Activated CD8-positive, alpha-beta memory T cell treated with anti-CD3 and anti-CD28 coated beads, Interleukin-2, amount 50 U/mL, for 1 hour (primary cell): ENCODE measurements around the gene ZNF101.

Source experiments
- DNase-seq: peaks from one replicate; pipeline ENCODE4 v3.0.0-alpha.2; 2020; ENCODE audit errors: extremely low read depth

The ZNF101 gene

DNA sequence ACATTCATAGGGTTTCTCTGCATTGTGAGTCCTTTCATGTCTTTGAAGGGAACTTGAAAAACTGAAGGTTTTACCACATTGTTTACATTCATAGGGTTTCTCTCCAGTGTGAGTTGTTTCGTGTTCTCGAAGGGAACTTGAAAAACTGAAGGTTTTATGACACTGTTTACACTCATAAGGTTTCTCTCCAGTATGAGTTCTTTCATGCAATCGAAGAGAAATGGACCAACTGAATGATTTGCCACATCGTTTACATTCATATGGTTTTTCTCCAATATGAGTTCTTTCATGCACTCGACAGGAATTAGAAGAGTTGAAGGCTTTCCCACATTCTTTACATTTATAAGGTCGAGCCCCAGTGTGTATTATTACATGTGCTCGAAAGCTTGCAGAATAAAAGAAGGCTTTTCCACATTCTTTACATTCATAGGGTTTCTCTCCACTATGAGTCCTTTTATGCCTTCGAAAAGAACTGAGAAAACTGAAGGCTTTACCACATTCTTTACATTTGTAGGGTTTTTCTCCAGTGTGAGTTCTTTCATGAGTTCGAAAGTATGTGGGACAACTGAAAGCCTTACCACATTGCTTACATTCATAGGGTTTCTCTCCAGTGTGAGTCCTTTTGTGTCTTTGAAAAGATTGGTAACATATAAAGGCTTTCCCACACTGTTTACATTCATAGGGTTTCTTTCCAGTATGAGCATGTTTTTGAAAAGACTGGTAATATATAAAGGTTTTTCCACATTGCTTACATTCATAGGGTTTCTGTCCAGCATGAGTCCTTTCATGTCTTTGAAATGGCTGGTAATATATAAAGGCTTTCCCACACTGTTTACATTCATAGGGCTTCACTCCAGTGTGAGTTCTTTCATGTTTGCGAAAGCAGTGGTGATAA lies 43.5 kb downstream of the ZNF101 start:
- DNase-seq = no peak

- DNase-seq = no peak
These were observed 51.2 kb downstream of the ZNF101 start for GRCh38 chr19:19719798-19720197.

DNA sequence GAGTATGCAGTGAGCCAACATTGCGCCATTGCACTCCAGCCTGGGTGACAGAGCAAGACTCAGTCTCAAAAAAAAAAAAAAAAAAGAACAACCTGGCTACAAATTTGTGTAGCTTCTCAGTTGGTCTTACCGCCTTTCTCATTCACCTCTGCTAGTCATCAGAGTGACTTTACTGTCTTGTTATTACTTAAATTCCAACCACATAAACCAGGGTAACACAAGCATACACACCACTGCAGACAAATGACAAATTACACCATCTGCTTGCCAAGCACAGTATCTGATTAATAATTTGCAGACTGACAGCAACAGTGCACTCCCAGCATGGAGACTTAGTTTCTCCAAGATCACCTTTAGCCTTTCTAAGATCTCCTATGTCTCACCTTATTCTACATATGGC lies 53.3 kb downstream of the ZNF101 start:
- no peak for DNase-seq

GRCh38 chr19:19732579-19733501 lies 64.2 kb downstream of the ZNF101 start, which contains the start of gene ZNF14:
Gene ZNF14, minus strand, starts transcription at chr19:19733112. Its CDS starts 154 bp downstream, at chr19:19732958.
- DNase-seq = peak; percentile 83
